Natural killer cell (primary cell): ENCODE data around the gene NANP. TPM values are rescaled to one million over a fixed set of nuclear protein-coding genes. Genes with fewer than 3 reads are reported as not detected.

ENCODE experiments used
- ATAC-seq, 3 donors: fragments of 150-1000 bp in 2 of 3; fragments of 200-7000 bp in 1 of 3; cut with Tn5 transposase; 1 replicate in 1 of 3; 2 replicates in 2 of 3; pipeline ENCODE4 v1.10.0; 2021; ENCODE audit warnings: mild to moderate bottlenecking in 2 of 3, moderate library complexity in 2 of 3
- DNase-seq, 2 donors: peaks; one replicate each; pipeline versions ENCODE4 v3.0.0 to v3.0.0-alpha.2; 2013 to 2021; ENCODE audit warnings: mixed read lengths in 1 of 2
- H3K27ac ChIP-seq: one replicate; pipeline ENCODE4 v1.5.1; 2013; ENCODE audit warnings: mild to moderate bottlenecking, low read length
- H3K27me3 ChIP-seq: one replicate; pipeline ENCODE4 v1.6.1; 2013; ENCODE audit warnings: low read length; ENCODE audit not compliant: control insufficient read depth, insufficient read depth
- H3K36me3 ChIP-seq: one replicate; pipeline ENCODE4 v1.6.1; 2013; ENCODE audit warnings: low read length; ENCODE audit not compliant: control insufficient read depth, insufficient read depth
- H3K4me1 ChIP-seq: one replicate; pipeline ENCODE4 v1.6.1; 2013; ENCODE audit warnings: low read length; ENCODE audit not compliant: control insufficient read depth, insufficient read depth
- H3K4me3 ChIP-seq: one replicate; pipeline ENCODE4 v1.5.1; 2013; ENCODE audit warnings: low read length
- H3K9me3 ChIP-seq: one replicate; pipeline ENCODE4 v1.6.1; 2013; ENCODE audit warnings: low read length; ENCODE audit not compliant: control insufficient read depth, insufficient read depth
- H3K27ac Mint-ChIP-seq, 2 donors: one replicate each; pipeline ENCODE4 v1.8.0; 2022; ENCODE audit warnings: mild to moderate bottlenecking in 2 of 2, mixed read lengths in 2 of 2, moderate library complexity in 1 of 2
- H3K27me3 Mint-ChIP-seq, 2 donors: one replicate each; pipeline ENCODE4 v1.8.0; 2022; ENCODE audit warnings: low read depth in 2 of 2, mixed read lengths in 2 of 2
- H3K36me3 Mint-ChIP-seq: one replicate; pipeline ENCODE4 v1.8.0; 2022; ENCODE audit warnings: mixed read lengths
- H3K4me1 Mint-ChIP-seq, 2 donors: one replicate each; pipeline ENCODE4 v1.8.0; 2022; ENCODE audit warnings: mixed read lengths in 2 of 2
- H3K4me3 Mint-ChIP-seq: one replicate; pipeline ENCODE4 v1.8.0; 2022; ENCODE audit warnings: mild to moderate bottlenecking, moderate library complexity, mixed read lengths
- H3K9me3 Mint-ChIP-seq, 2 donors: one replicate each; pipeline ENCODE4 v1.8.0; 2022; ENCODE audit warnings: mixed read lengths in 2 of 2
- CTCF ChIP-seq: fragments of 200-600 bp; IDR thresholded peaks from one replicate; pipeline ENCODE4 v1.8.0; 2022; ENCODE audit warnings: antibody characterized with exemption
- WGBS: methylation state at CpG from one replicate; pipeline ENCODE4 v1.1.7; 2013; ENCODE audit warnings: missing lambda C conversion rate; ENCODE audit not compliant: insufficient coverage; 5-methylcytosine and 5-hydroxymethylcytosine counted together
- intact Hi-C: fragments of 100-400 bp; cut with micrococcal nuclease; formaldehyde crosslinking; loops from one replicate; pipeline ENCODE4 v1.14.2; 2022
- total RNA-seq, 4 donors: library from RNA; stranded (reverse); fragments of 120-200 nt in 1 of 4; gene quantifications; one replicate each; pipeline versions ENCODE4 v1.2.3 to v1.2.4, GENCODE V29; 2013 to 2022

The NANP gene
- total RNA-seq, 3 donors from 2014 or later (not counting 1 experiment from before 2014, with no cell fraction given): 3.1 to 4.0 (median 3.2) TPM

DNA sequence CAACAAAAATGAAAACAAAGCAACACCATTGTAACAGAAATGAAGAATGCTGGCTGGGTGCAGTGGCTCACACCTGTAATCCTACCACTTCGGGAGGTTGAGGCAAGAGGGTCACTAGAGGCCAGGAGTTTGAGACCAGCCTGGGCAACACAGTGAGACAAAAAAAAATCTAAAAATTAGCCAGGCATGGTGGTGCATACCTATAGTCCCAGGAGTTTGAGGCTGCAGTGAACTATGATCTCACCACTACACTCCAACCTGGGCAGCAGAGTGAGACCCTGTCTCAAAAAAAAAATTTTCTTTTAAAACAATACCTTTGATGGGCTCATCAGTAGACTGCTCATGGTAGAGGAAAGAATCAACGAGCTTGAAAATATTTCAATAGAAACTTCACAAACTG, 57.0 kb downstream of the NANP start:
- Histone ChIP-seq H3K27me3 (no peaks in the 10 kb centered on the region), H3K27ac (no peak overlapping the region), H3K4me1 (no peaks in the 10 kb centered on the region), H3K4me3 (no peak overlapping the region), H3K9me3 (no peaks in the 10 kb centered on the region), H3K36me3 (no peaks in the 10 kb centered on the region)
- no peaks in the 10 kb centered on the region for H3K36me3 Mint-ChIP-seq
- H3K4me3 Mint-ChIP-seq: no peak overlapping the region
- TF ChIP-seq CTCF: no peak
- no peak overlapping the region for H3K27ac Mint-ChIP-seq
- ATAC-seq (peak in 1 of 3 donors; percentile 24), DNase-seq (no peak)
- intact Hi-C loops: no loop called here
- H3K9me3 Mint-ChIP-seq: peaks cover 0 to 2% of the 10 kb centered on the region in 2 donors
- no peaks in the 10 kb centered on the region for H3K27me3 Mint-ChIP-seq
- WGBS: 97% methylated on average over 2 of the region's 2 CpGs
- no peaks in the 10 kb centered on the region for H3K4me1 Mint-ChIP-seq

GRCh38 chr20:25565578-25566157, 58.1 kb downstream of the NANP start:
- ATAC-seq: no peak
- TF ChIP-seq CTCF: no peak
- intact Hi-C loops: no loop called here

GRCh38 chr20:25563876-25564275, 59.9 kb downstream of the NANP start:
- intact Hi-C loops: no loop called here
- WGBS: 100% methylated on average over 4 of the region's 6 CpGs
- H3K4me3 ChIP-seq: no peak overlapping the region
- no peaks in the 10 kb centered on the region for H3K4me1 ChIP-seq
- H3K9me3 ChIP-seq: no peaks in the 10 kb centered on the region
- no peaks in the 10 kb centered on the region for H3K36me3 ChIP-seq
- ATAC-seq (no peak), DNase-seq (no peak)
- H3K27me3 ChIP-seq: no peaks in the 10 kb centered on the region
- Mint-ChIP-seq H3K4me3 (no peak overlapping the region), H3K27me3 (no peaks in the 10 kb centered on the region), H3K27ac (no peak overlapping the region), H3K9me3 (peaks cover 0 to 2% of the 10 kb centered on the region in 2 donors), H3K36me3 (no peaks in the 10 kb centered on the region), H3K4me1 (no peaks in the 10 kb centered on the region)
- TF ChIP-seq CTCF: no peak
- no peak overlapping the region for H3K27ac ChIP-seq

More at GRCh38 chr20:25565578-25566157, 58.1 kb downstream of the NANP start:
- H3K27me3 Mint-ChIP-seq: no peaks in the 10 kb centered on the region
- no peaks in the 10 kb centered on the region for H3K4me1 Mint-ChIP-seq
- H3K9me3 Mint-ChIP-seq: peaks cover 0 to 2% of the 10 kb centered on the region in 2 donors
- DNase-seq: no peak
- H3K36me3 Mint-ChIP-seq: no peaks in the 10 kb centered on the region
- Histone ChIP-seq H3K36me3 (no peaks in the 10 kb centered on the region), H3K27ac (no peak overlapping the region), H3K4me3 (no peak overlapping the region), H3K27me3 (no peaks in the 10 kb centered on the region), H3K9me3 (no peaks in the 10 kb centered on the region), H3K4me1 (no peaks in the 10 kb centered on the region)
- H3K27ac Mint-ChIP-seq: no peak overlapping the region
- 91% methylated on average over 6 of the region's 6 CpGs for WGBS
- H3K4me3 Mint-ChIP-seq: no peak overlapping the region

GRCh38 chr20:25563362-25563761, 60.5 kb downstream of the NANP start:
- ATAC-seq: no peak
- Mint-ChIP-seq H3K36me3 (no peaks in the 10 kb centered on the region), H3K4me1 (no peaks in the 10 kb centered on the region), H3K27ac (no peak overlapping the region), H3K27me3 (no peaks in the 10 kb centered on the region), H3K9me3 (peaks cover 0 to 2% of the 10 kb centered on the region in 2 donors), H3K4me3 (no peak overlapping the region)
- no peaks in the 10 kb centered on the region for H3K36me3 ChIP-seq
- H3K27ac ChIP-seq: no peak overlapping the region
- H3K9me3 ChIP-seq: no peaks in the 10 kb centered on the region
- H3K4me3 ChIP-seq: no peak overlapping the region
- H3K27me3 ChIP-seq: no peaks in the 10 kb centered on the region
- intact Hi-C loops: no loop called here
- TF ChIP-seq CTCF: no peak
- DNase-seq: no peak
- no peaks in the 10 kb centered on the region for H3K4me1 ChIP-seq
